HFFc6 (cell line): ENCODE data around the gene SBF2. TPM values are rescaled to one million over a fixed set of nuclear protein-coding genes. Genes with fewer than 3 reads are reported as not detected.

Source experiments
- DNase-seq: peaks from one replicate; pipeline ENCODE4 v3.0.0-alpha.2; 2018
- H3K27ac Mint-ChIP-seq: 2 replicates; pipeline ENCODE4 v1.8.0; 2020; ENCODE audit warnings: mild to moderate bottlenecking, mixed read lengths
- H3K27me3 Mint-ChIP-seq: 2 replicates; pipeline ENCODE4 v1.8.0; 2021; ENCODE audit warnings: mild to moderate bottlenecking, moderate library complexity, mixed read lengths; ENCODE audit not compliant: insufficient read depth
- H3K36me3 Mint-ChIP-seq: 2 replicates; pipeline ENCODE4 v1.8.0; 2021; ENCODE audit warnings: low read depth, mixed read lengths
- H3K4me1 Mint-ChIP-seq: 2 replicates; pipeline ENCODE4 v1.8.0; 2020; ENCODE audit warnings: low read depth, mixed read lengths
- H3K4me3 Mint-ChIP-seq: 2 replicates; pipeline ENCODE4 v1.8.0; 2020; ENCODE audit warnings: mild to moderate bottlenecking, moderate library complexity, mixed read lengths
- H3K9me3 Mint-ChIP-seq: 2 replicates; pipeline ENCODE4 v1.8.0; 2020; ENCODE audit warnings: mild to moderate bottlenecking, mixed read lengths
- total RNA-seq, 6 experiments: library from RNA; stranded (reverse); fragmentation: NEBNext Ultra II Directional; extraction: Animal tissue kit (Norgen Biotek cat#: 25700); gene quantifications; 2 replicates in 1 of 6; 3 replicates in 5 of 6; pipeline ENCODE4 v1.2.3, GENCODE V29; 2021
- TF ChIP-seq, protein P1 (sequence below): fragments of 200-600 bp; sonication (generic); IDR thresholded peaks from 2 replicates; pipeline ENCODE4 v1.5.0; 2021; ENCODE audit warnings: antibody characterized with exemption, mild to moderate bottlenecking

The SBF2 gene
- total RNA-seq, 6 experiments from 2014 or later = 25.2 to 36.0 (median 30.7) TPM

DNA sequence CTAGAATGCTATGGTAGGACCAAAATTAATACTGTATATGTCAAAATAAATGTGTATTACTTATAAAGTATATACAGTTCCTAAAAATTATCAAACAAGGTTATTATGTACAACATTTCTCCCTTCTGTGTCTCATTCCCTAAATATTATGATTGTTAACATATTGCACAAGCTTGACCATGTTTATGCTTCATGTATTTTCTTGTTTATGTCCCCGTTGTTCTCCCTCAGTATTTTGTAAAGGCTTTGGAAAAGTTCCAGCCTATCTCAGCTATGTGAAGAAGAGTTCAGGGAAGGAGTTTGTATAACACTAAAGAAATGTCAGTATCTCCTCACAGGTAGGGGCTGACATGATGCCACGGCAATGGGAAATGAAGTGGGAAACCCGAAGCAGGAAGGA, 30.5 kb upstream of the SBF2 start:
- no peaks in the 10 kb centered on the region for H3K36me3 Mint-ChIP-seq

DNA sequence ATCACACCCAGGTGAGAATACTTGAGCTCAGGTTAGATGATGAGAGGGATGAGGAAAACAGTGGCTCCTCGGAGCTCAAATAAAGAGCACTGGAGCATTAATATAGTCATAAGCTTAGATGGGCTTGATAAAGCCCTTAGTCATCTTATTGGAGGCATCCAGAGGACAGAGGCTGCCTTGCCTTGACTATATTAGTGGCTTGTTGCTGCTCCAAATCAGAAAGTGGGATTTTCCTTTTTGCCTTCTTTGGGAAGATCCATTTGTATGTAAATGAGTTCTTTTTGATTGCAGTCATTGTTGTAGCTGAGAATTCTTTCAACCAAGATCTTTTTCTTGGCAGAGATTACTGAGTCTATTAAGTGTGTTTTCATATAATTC, 29.8 kb upstream of the SBF2 start:
- Mint-ChIP-seq H3K9me3 (no peaks in the 10 kb centered on the region), H3K27ac (peak overlapping the region; percentile 94), H3K27me3 (no peaks in the 10 kb centered on the region), H3K4me1 (peaks cover 76% of the 10 kb centered on the region), H3K4me3 (peak overlapping the region; percentile 24; the same call in 1 of the 2 replicates), H3K36me3 (no peaks in the 10 kb centered on the region)
- TF ChIP-seq, protein P1, sequence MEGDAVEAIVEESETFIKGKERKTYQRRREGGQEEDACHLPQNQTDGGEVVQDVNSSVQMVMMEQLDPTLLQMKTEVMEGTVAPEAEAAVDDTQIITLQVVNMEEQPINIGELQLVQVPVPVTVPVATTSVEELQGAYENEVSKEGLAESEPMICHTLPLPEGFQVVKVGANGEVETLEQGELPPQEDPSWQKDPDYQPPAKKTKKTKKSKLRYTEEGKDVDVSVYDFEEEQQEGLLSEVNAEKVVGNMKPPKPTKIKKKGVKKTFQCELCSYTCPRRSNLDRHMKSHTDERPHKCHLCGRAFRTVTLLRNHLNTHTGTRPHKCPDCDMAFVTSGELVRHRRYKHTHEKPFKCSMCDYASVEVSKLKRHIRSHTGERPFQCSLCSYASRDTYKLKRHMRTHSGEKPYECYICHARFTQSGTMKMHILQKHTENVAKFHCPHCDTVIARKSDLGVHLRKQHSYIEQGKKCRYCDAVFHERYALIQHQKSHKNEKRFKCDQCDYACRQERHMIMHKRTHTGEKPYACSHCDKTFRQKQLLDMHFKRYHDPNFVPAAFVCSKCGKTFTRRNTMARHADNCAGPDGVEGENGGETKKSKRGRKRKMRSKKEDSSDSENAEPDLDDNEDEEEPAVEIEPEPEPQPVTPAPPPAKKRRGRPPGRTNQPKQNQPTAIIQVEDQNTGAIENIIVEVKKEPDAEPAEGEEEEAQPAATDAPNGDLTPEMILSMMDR = no peak
- DNase-seq = no peak

More for the DNA sequence above, 30.5 kb upstream of the SBF2 start:
- no peak for DNase-seq
- peak overlapping the region; percentile 94 for H3K27ac Mint-ChIP-seq
- TF ChIP-seq, protein P1 = no peak
- peaks cover 83% of the 10 kb centered on the region for H3K4me1 Mint-ChIP-seq
- H3K9me3 Mint-ChIP-seq = no peaks in the 10 kb centered on the region
- no peaks in the 10 kb centered on the region for H3K27me3 Mint-ChIP-seq
- peak overlapping the region; percentile 55; the same call in 1 of the 2 replicates for H3K4me3 Mint-ChIP-seq

DNA sequence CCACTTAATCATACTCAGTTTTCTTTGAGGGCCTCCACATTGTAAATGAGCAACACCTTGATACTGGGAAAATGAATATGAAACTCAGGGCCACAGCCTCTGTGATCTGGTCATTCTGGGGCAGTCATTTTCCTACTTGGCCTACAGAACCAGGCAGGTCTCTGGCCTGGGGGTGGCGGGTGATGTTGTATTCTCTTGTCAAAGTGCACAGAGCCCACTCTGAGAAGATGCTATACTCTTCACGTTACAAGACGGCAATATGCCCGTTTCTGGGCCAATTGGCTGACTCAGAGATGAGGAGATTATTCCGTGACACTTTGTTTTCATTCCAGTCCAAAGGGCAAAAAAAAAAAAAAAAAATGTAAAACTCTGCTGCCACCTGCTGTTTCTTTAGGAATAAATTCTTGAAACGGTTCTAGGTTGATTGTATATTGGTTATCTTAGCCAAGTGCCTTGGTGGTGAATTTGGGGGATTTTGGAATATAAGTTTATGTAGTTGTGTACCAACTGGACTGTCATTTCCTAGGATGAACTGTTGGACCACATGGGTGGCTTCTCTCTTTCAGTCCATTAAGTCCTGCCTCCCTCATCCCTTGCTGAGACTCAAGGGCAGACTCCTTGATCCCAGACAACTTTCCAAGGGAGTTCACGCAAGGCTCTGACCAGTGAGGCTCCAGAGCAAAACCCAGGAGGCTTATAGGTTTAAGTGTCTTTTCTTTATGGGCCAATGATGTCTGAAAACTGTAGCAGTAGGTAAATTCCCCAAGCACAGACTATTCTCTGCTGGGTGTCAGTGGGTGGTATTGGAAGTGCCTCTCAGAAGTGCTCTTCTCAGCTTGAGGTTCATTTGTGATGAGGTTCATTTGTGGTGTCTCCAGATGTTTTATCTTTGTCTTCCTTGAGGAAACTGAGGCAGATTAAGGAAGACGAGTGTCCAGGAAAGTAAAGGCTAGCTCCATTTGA, 29.1 kb upstream of the SBF2 start:
- Mint-ChIP-seq H3K27ac (peak overlapping the region; percentile 75), H3K4me1 (peaks cover 74% of the 10 kb centered on the region), H3K4me3 (peak overlapping the region; percentile 25), H3K9me3 (no peaks in the 10 kb centered on the region), H3K36me3 (no peaks in the 10 kb centered on the region), H3K27me3 (no peaks in the 10 kb centered on the region)
- peak; percentile 83 for DNase-seq
- TF ChIP-seq, protein P1 = peak; percentile 83

DNA sequence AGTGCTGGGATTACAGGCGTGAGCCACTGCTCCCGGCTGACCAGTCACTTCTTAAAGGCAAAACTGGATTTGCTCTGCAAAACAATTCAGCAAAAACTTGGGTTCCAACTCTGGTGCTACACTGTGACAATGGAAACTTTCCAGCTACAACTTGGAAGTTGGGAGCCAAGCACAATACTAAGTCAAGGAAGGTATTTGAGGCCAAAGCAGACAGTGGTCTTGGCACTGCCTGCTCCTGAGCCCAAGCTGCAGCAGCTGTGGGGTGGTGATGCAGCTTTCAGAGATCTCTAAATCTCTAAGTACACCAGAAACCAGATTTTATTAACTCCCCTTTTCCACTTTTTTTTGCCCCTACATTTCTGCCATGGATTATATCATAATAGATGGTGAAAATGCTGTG, 28.4 kb upstream of the SBF2 start:
- DNase-seq = no peak
- Mint-ChIP-seq H3K36me3 (no peaks in the 10 kb centered on the region), H3K27me3 (no peaks in the 10 kb centered on the region), H3K4me1 (peaks cover 70% of the 10 kb centered on the region), H3K4me3 (peak overlapping the region; percentile 25), H3K9me3 (no peaks in the 10 kb centered on the region), H3K27ac (peak overlapping the region; percentile 75)
- TF ChIP-seq, protein P1 = no peak

DNA sequence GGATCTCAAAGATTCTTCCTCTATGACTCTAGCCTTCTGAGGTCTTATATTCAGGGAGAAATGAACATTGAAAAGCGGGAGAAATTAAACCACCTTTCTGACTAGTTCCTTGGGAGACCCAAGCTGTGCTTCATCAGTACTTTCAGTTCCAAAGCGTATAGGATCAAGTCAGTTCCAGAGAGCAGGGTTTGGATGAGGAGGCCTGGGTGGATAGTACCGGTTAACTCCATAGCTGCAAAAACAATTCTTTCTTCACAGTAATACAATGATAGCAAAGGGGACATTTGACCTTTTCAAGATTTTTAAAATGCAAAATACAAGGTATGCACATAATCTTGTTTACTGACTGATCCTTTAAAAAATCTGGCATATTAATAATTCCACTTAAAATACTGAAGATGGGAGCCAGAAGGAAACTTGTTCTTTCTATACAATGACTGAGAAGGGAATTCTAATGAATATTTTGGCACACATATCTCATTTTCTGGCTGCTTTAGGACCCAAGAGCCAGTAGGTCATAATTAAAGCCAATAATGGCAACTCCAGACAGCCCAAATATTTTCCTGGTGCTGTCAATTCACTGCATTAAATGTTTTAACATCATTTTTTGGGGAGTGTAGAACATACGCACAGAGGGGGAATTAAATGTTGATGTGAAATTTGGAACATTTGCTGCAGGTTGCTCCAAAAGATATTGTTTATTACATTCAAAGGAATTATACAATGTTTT, 26.9 kb upstream of the SBF2 start:
- no peak for DNase-seq
- H3K4me1 Mint-ChIP-seq = peaks cover 67% of the 10 kb centered on the region
- TF ChIP-seq, protein P1 = no peak
- no peaks in the 10 kb centered on the region for H3K27me3 Mint-ChIP-seq
- H3K9me3 Mint-ChIP-seq = no peaks in the 10 kb centered on the region
- no peak overlapping the region for H3K27ac Mint-ChIP-seq
- H3K36me3 Mint-ChIP-seq = no peaks in the 10 kb centered on the region
- H3K4me3 Mint-ChIP-seq = no peak overlapping the region
